Measurements from ENCODE around the gene TOB1. TPM values are rescaled to one million over a fixed set of nuclear protein-coding genes. Genes with fewer than 3 reads are reported as not detected.
A peak's percentile ranks its signal among the peaks of the same experiment; 100 is the strongest.
"Not testable (repeated sequence)": the region's sequence is repeated elsewhere in the genome, so short reads cannot be mapped to it uniquely, and the experiment has no call there.

The TOB1 gene
- total RNA-seq, 4 donors from 2014 or later: 26.7 to 34.4 (median 31.0) TPM

- Histone ChIP-seq H3K36me3 (peaks cover 0 to 16% (median 9%) of the 10 kb centered on the region in 4 donors), H3K4me3 (peak overlapping the region; percentile 82 to 99 (median 98)), H3K9me3 (no peaks in the 10 kb centered on the region), H3K27me3 (no peaks in the 10 kb centered on the region), H3K27ac (replicated peaks in 1 of 4) (peak overlapping the region; percentile 99 to 100 (median 100)), H3K4me1 (peaks cover 10 to 57% (median 46%) of the 10 kb centered on the region in 4 donors)
- peak; percentile 59 to 72 (median 70) for TF ChIP-seq CTCF (IDR thresholded peaks at IDR 0.05)
- TF ChIP-seq EP300 (IDR thresholded peaks at IDR 0.05): no peak
- peak; percentile 11 to 45 for TF ChIP-seq POLR2AphosphoS5 (IDR thresholded peaks at IDR 0.05)
- no peak for TF ChIP-seq POLR2A (IDR thresholded peaks at IDR 0.05; ENCODE audit: low read depth)
- WGBS: 38% methylated on average over 10 of the region's 11 CpGs
- peak; percentile 90 for DNase-seq (ENCODE audit: extremely low spot score)
- intact Hi-C loops (cut with DNase I): loop anchor here (10.0 kb wide), 1 partner anchor 261 kb away; the partner anchor contains the start of gene SPAG9
These were observed 2.8 kb downstream of the TOB1 start for GRCh38 chr17:50863221-50863843.

GRCh38 chr17:50861822-50862528 lies 4.2 kb downstream of the TOB1 start:
- H3K4me1 ChIP-seq: peaks cover 6 to 51% (median 41%) of the 10 kb centered on the region in 4 donors

GRCh38 chr17:50861334-50861676 lies 4.8 kb downstream of the TOB1 start:
- Histone ChIP-seq H3K9me3 (no peaks in the 10 kb centered on the region), H3K36me3 (peaks cover 0 to 16% (median 9%) of the 10 kb centered on the region in 4 donors), H3K27me3 (no peaks in the 10 kb centered on the region), H3K27ac (replicated peaks in 1 of 4) (peak overlapping the region; percentile 47 to 100 (median 76)), H3K4me1 (peaks cover 6 to 51% (median 41%) of the 10 kb centered on the region in 4 donors), H3K4me3 (no peak overlapping the region)
- WGBS: 53% methylated on average over 2 of the region's 2 CpGs
- TF ChIP-seq POLR2AphosphoS5 (IDR thresholded peaks at IDR 0.05) (no peak), POLR2A (IDR thresholded peaks at IDR 0.05; ENCODE audit: low read depth) (no peak), CTCF (IDR thresholded peaks at IDR 0.05) (no peak), EP300 (IDR thresholded peaks at IDR 0.05) (no peak)
- intact Hi-C loops (cut with DNase I): loop anchor here (10.0 kb wide), 1 partner anchor 263 kb away; the partner anchor contains the start of gene SPAG9
- DNase-seq (ENCODE audit: extremely low spot score): peak; percentile 1

More at GRCh38 chr17:50861822-50862528, 4.2 kb downstream of the TOB1 start:
- no peak for DNase-seq (ENCODE audit: extremely low spot score)
- H3K4me3 ChIP-seq: peak overlapping the region in 1 of 4 donors; percentile 97
- no peaks in the 10 kb centered on the region for H3K27me3 ChIP-seq
- no peaks in the 10 kb centered on the region for H3K9me3 ChIP-seq
- intact Hi-C loops (cut with DNase I): loop anchor here (10.0 kb wide), 1 partner anchor 263 kb away; the partner anchor contains the start of gene SPAG9
- WGBS: 40% methylated on average over 7 of the region's 7 CpGs
- peak overlapping the region; percentile 47 to 100 (median 76) for H3K27ac ChIP-seq (replicated peaks in 1 of 4)
- H3K36me3 ChIP-seq: peaks cover 0 to 16% (median 9%) of the 10 kb centered on the region in 4 donors
- TF ChIP-seq CTCF (IDR thresholded peaks at IDR 0.05) (no peak), POLR2AphosphoS5 (IDR thresholded peaks at IDR 0.05) (no peak), EP300 (IDR thresholded peaks at IDR 0.05) (no peak)

- peak overlapping the region; percentile 47 to 100 (median 76) for H3K27ac ChIP-seq (replicated peaks in 1 of 4)
- intact Hi-C loops (cut with DNase I): loop anchor here (10.0 kb wide), 1 partner anchor 265 kb away; the partner anchor contains the start of gene SPAG9
- peaks cover 0 to 16% (median 8%) of the 10 kb centered on the region in 4 donors for H3K36me3 ChIP-seq
- DNase-seq (ENCODE audit: extremely low spot score); H3K4me3 ChIP-seq; H3K9me3 ChIP-seq; H3K27me3 ChIP-seq: not testable (repeated sequence)
- peaks cover 6 to 49% (median 41%) of the 10 kb centered on the region in 4 donors for H3K4me1 ChIP-seq
- 96% methylated on average over 15 of the region's 15 CpGs for WGBS
These were observed 6.4 kb downstream of the TOB1 start for GRCh38 chr17:50859727-50860126.
